NCI-H460 (cell line): ENCODE results near the gene RANBP3. TPM values are rescaled to one million over a fixed set of nuclear protein-coding genes. Genes with fewer than 3 reads are reported as not detected.
"Not testable (repeated sequence)": the region's sequence is repeated elsewhere in the genome, so short reads cannot be mapped to it uniquely, and the experiment has no call there.

Experiments used
- DNase-seq: peaks from one replicate; pipeline ENCODE4 v3.0.0-alpha.2; 2016; ENCODE audit warnings: low read depth; ENCODE audit errors: extremely low read depth
- total RNA-seq: library from RNA; depleted of rRNA; stranded (reverse); fragments of >200 nt; shearing (Covaris generic); gene quantifications from 2 replicates; pipeline ENCODE4 v1.2.3, GENCODE V29; 2014

The RANBP3 gene
- total RNA-seq, 1 experiment from 2014 or later, result 32.5 TPM

DNA sequence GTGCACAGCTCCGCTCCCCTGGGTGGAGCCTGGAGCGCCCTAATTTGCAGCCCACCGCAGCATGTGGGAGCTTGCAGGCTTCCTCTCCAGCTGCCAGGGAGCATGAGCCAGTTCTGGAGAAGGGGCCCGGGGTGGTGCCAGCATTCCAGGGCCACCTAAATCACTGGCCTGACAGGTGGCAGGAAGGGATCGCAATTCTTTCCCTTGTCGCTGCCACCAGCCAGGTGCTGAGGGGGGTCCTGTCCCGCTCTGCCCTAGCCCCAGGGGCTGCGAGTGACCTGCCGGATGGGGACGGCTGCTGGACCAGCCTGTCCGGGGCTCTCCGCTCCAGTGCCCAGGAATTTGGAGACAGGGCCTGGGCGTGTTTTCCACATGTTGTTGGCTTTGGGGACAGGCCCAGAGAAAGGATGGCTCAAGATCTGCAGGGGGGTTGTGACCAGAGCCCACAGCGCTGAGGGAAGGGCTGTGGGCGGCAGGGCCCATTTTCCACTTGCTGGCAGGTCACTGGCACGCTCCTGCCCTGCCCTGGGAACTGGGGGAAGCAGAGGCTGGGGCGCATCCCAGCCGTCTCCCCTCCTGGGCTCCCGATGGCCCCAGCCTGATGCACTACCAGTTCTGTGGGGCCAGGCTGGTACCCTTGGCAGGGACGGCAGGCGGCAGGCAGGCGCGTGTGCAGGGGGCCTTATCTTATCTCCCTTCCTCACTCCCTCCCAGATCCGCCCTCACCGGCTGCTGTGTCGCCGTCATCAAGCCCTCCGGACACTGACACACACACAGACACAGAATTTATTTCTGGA is 83.8 kb downstream of the RANBP3 start:
- no peak for DNase-seq

DNA sequence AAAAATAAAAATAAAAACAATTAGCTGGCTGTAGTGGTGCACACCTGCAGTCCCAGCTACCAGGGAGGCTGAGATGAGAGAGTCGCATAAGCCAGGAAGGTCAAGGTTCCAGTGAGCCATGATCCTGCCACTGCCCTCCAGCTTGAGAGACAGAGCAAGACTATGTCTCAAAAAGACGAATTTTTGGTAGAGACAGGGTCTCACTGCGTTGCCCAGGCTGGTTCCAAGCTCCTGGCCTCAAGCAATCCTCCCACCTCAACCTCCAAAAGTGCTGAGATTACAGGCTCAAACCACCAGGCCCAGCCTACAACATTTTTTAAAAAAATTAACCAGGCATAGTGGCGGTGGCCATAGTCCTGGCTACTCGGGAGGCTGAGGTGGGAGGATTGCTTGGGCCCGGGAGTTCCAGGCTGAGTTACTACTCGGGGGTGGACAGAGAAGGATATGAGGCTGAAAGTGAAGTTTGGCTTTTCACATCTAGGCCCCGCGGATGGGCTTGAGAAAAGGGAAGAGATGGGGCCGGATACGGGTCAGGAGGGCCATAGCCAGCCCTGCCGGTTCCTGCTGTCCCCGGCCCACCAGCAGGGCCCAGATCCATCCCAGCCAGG is 84.5 kb downstream of the RANBP3 start:
- no peak for DNase-seq

DNA sequence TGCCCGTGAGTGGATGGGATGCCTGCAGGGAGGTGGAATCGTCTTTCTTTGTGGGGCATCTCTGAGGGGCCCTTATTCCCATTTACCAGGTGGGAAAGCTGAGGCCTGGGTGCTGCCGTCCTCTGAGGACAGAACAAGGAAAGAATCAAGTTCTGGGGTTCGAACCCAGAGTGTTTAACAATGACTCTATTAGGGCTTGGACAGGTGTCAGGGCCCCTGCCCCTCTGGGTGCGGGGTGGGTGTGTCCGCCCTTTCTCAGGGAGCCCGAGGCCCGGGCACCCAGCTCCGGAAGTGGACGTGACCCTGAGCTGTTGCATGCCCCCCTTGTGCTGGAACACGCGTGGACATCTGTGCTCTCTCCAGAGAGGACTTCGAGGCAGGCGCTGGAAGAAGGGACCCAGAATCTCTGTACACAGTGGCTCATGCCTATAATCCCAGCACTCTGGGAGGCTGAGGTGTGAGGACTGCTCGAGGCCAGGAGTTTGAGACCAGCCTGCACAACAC is 85.1 kb downstream of the RANBP3 start:
- no peak for DNase-seq

DNA sequence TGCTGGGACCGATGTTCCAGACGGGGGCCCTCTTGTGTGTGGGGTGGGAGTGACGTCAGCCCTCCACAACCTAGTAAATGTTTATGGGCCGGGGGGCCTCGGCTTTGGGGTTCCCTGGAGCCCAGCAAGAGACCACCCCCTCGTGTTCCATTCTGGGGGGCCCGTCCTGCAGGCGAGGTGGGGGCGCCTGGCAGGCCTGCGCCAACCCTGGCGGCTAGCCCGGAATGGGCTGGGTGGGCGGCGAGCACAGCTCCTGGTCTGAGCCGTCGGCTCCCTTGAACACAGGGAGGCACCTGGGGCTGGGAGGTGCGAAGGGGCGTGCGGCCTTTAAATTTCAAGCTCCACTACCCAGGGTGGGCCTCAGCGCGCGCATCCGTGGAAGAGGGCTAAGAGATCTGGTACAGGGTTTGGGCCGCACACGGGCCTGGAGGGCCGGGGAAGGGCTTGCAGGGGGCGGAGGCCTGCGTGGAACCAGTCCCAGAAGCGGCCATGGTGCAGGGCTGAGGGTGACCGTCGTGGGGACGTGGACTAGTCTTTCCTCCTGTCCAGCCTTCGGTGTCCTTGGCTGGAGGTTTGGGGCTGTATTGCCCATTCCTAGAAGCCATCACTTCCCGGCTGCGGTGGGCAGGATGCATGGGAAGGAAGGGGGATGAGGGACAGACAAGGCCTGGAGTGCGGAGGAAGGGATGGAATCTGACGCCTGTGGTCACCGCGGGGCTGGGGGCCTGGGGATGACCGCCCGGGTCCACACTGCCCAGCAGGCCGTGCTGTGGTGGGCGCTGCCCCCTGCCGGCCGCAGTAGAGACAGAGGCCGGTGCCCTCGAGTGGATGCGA is 85.8 kb downstream of the RANBP3 start:
- peak; percentile 16 for DNase-seq

DNA sequence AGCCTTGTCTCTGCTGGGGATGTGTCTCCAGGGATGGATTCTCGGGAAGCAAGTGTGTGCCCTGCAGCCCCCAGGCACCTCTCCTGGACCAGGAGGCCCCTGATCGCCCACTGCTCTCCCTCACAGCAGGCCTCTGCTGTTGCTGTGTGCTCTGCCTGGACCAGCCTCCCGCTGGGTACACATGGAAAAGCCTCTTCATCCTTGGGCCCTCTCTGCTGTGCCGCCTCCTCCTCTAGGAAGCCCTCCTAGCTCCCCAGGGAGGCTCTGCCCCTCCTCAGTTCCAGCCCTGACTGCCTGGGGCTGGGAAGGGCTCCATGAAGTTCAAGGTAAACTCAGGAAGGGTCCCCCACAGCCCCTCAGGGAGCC is 86.4 kb downstream of the RANBP3 start:
- no peak for DNase-seq

DNA sequence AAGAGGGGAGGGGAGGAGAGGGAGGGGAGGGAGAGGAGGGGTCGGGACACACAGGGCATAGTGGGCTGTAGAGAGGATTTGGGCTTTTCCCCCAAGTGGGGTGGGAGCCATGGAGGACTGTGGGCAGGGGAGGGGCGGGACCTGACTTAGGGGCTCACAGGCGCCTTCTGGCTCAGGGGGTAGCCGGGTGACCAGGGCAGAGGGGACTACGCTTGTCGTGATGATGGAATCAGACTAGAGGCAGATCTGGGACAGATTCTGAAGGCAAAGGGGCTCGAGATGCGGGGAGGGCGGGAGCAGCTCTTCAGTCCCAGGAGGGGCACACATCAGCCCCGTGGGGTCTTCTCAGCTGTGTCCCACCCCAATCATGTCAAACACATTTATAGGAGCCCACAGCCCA is 87.8 kb downstream of the RANBP3 start:
- DNase-seq, result no peak

DNA sequence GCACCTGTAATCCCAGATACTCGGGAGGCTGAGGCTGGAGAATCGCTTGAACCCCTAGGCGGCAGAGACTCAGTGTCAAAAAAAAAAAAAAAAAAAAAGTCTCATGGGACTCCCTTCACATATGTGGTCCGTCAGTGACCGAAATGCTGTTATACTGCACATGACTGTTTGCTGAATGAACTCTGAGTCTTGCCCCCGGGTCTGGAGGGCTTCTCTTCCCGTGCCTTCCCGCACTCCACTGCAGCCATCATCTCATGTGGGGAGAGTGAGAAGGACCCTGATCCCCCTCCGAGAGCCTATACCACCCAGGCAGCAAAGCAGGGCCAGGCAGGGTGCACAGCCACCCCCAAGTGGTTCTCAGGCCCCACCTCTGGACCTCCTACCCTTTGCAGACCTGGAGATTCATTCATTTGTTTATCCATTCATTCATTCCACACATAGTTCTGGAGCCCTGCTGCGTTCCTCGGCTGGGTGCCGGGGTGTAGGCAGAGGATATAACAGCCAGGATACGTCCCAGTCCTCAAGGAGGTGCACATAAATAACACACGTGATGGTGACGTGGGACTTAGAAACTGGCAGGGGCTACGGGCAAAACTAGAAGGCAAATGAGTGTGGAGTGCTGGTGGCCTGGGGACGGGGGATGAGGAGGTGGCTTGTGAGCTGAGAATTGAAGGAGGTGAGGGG is 88.5 kb downstream of the RANBP3 start:
- DNase-seq, result no peak

DNA sequence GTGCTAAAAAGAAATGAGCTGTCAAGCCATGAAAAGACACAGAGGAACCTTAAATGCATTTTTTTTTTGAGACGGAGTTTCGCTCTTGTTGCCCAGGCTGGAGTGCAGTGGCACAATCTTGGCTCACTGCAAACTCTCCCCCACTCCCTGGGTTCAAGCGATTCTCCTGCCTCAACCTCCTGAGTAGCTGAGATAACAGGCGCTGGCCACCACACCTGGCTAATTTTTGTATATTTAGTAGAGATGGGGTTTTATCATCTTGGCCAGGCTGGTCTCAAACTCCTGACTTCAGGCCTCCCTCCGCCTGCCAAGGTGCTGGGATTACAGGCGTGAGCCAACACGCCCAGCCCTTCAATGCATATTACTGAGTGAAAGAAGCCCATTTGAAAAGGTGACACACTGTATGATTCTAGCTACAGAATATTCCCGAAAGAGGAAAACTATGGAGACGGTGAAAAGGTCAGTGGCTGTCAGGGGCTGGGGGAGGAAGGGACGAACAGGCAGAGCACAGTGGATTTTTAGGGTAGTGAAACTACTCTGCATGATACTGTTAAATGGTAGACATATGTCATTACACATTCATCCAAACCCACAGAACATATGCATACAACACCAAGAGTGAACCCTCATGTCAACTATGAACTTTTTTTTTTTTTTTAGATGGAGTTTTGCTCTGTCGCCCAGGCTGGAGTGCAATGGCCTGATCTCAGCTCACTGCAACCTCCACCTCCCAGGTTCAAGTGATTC is 93.7 kb downstream of the RANBP3 start:
- DNase-seq, result not testable (repeated sequence)

DNA sequence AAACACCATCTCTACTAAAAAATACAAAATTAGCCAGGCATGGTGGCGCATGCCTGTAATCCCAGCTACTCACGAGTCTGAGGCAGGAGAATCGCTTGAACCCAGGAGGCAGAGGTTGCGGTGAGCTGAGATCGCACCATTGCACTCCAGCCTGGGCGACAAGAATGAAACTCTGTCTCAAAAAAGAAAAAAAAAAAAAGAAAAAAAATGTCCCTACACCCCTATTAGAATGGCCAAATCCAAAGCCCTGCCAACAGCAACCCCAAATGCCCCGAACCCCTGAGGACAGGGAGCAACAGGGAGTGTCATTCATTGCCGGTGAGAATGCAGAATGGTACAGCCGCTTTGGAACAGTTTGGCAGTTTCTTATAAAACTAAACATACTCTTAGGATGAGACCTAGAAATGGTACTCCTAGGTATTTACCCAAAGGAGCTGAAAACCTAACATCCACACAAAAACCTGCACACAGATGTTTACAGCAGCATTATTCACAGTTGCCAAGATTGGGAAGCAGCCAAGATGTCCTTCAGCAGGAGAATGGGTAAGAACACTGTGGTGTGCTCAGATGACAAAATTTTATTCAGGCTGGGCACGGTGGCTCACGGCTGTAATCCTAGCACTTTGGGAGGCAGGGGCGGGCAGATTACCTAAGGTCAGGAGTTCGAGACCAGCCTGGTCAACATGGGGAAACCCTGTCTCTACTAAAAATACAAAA is 94.6 kb downstream of the RANBP3 start:
- not testable (repeated sequence) for DNase-seq

DNA sequence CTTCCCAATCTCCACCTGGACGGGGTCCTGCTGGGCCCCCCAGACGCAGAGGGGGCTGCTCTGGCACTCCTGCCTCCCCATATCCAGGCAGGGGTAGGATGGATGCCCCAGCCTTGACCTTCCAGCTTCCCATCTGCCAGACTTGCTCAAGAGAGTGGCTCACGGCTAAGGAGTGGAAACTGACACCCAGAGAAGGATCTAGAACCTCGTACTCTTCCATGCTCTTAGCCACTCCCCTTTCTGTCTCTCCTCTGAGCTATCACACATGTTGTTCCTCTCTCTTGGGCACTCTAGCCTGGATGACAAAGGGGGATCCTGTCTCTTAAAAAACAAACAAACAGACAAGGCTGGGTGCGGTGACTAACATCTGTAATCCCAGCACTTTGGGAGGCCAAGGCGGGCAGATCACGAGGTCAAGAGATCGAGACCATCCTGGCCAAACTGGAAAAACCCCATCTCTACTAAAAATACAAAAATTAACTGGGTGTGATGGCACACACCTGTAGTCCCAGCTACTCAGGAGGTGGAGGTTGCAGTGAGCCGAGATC is 95.4 kb downstream of the RANBP3 start:
- no peak for DNase-seq

DNA sequence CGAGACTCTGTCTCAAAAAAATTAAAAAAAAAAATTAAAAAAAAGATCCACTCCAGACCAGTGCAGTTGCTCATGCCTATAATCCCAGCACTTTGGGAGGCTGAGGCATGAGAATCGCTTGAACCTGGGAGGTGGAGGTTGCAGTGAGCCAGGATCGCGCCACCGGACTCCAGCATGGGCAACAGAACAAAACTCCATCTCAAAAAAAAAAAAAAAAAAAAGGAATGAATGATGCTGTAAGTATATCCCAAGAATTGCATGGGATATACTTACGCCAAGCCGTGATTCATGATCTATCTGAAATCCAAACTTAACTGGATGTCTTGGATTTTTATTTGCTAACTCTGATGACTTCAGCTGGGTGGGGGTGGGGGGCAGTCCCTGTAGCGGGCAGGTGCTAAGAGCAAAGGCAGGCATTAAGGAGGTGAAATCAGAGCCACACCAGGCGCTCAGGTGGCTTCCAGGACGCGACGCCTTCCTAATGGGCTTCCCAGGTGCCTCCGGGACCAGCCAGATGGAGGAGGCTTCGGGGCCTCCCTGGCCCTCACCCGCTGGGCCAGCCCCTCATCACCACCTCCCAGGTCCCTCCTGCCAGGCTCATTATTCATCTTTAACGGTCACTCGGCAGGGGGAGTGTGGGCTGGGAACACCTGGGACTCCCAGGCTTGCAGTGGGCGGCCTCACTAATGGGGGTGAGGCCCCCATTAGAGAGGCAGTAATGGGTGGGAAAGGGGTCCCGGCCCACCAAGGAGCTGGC is 96.2 kb downstream of the RANBP3 start:
- DNase-seq, result no peak

DNA sequence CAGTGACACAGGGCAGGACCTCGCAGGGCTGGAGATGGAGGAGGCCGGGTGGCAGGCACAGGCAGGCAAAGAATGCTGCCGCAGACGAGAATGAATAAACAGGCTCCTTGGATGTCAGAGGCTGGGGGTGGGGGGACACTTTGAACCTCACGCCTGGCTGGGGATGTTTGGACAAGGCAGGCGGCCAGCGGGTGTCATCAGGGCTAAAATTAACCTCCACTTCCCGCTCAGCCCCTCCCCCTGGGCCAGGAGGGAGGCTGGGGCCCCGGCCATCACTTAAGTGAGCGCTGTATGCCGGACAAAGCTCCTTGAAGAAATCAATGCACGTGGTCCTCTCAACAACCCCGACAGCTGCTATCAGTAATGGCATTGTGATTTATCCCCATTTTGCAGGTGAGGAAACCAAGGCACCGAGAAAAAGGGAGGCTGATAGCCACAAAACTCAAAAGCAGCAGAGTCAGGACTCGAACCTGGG is 97.3 kb downstream of the RANBP3 start:
- no peak for DNase-seq

DNA sequence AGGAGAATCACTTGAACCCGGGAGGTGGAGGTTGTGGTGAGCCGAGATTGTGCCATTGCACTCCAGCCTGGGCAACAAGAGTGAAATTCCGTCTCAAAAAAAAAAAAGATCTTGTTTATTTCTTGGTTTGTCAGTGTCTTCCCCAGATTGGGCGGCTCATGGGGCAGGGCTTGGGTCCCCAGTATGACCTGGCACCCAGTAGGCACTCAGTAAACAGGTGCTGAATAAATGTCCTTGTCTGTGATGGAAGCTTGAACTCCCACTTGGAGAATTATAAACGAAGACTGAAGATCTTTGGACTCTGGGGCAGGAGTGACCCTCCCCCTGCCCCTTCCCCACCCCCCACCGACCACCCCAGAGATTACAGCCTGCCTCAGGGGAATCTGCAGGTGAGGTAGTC is 97.7 kb downstream of the RANBP3 start:
- DNase-seq, result no peak

DNA sequence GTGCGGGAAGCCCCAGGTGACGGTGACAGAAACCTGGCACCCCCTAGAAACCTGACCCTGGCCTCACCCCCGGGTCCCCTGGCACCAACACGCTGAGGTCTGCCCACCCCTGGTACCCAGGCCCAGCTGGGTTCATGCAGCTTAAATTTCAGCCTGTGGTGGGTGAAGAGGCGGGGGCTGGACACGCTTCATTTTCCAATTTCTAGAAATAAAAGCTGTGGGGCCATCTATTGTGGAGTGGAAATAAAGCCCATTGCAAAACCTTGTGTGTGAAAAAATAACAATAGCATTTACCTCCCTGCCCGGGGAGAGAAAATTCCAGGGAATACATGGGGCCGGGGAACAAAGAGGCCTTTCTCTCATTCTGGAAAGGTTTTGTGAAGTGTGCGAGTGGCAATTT is 100.1 kb downstream of the RANBP3 start:
- no peak for DNase-seq

DNA sequence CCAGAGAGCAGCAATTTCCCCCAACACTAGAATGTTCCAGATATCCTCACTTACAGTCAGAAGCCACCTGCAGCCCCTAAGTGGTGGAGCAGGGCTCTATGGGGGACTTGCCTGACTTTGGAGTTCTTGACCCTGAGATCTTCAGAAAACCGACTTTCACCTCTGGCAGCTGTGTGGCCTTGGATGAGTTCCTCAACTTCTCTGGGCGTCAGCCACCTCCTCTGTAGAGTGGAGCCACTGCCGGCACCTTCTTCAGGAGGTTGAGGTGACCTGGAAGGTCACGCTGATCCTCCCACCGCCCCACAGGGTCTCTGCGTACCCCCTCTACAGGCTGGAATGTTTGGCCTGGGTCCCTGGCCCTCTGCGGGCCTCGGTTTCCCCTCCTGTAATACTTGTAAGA is 100.5 kb downstream of the RANBP3 start:
- no peak for DNase-seq

DNA sequence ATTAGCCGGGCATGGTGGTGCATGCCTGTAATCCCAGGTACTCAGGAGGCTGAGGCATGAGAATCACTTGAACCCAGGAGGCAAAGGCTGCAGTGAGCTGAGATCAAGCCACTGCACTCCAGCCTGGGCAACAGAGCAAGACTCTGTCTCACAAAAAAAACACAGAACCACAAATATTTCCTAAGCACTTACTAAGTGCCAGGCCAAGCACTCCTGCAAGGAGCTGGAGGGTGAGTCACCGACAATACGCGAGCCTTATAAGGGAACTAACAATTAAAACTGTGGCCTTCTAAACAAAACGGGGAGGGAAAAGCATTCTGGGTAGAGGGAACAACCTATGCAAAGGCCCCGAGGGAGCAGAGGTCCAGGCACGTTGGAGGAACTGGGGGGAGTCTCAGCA is 103.4 kb downstream of the RANBP3 start:
- not testable (repeated sequence) for DNase-seq

DNA sequence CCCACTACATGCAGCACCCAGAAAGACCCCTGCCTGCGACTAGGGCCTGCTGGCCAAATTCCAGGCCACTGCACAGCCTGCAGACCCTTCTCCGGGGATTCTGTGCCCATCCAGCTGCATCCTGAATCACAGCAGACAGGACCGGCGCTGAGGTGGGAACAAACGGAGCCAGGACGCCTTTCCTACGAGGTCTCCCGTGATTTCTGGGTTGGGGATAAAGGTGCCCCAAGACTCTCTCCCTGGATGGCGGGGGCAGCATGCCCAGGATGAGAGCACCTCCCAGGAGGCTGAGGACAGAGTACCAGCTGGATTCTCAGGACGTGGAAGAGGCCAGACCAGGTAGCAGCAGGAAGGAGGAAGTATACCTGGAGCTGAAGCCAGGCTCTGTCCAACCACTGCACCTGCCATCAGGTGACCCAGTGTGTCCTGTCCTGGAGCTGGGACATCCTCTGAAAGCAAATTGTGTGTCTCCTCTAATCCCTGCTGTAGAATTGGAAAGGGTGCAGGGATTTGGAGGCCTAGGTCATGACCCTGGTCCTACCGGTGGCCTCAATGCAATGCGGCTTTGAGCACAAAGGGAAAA is 104.2 kb downstream of the RANBP3 start:
- no peak for DNase-seq

DNA sequence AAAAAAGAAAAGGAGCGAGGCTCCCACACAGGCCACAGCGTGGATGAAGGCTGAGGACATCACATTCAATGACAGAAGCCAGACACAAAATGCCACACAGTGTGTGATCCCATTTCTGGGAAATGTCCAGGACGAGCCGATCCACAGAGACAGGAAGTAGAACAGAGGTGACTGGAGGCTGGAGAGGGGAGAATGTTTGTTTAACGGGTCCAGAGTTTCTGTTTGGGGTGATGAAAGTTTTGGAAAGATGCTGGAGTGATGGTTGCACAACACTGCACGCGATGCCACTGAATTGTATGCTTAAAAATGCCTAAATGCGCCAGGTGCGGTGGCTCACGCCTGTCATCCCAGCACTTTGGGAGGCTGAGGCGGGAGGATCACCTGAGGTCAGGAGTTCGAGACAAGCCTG is 107.0 kb downstream of the RANBP3 start:
- no peak for DNase-seq
